Astrocyte (in vitro differentiated cells and primary cell): Measurements from ENCODE around the gene DCANP1.

Source experiments
- CTCF ChIP-seq: IDR thresholded peaks from 2 replicates; pipeline ENCODE4 v1.5.1; 2011; ENCODE audit warnings: low read depth, mild to moderate bottlenecking, inconsistent platforms, low read length, moderate library complexity; ENCODE audit not compliant: insufficient read depth
- EZH2 ChIP-seq: IDR thresholded peaks from 2 replicates; pipeline ENCODE4 v1.6.1; 2012; ENCODE audit warnings: mild to moderate bottlenecking, low read length, inconsistent platforms; ENCODE audit not compliant: insufficient read depth

- TF ChIP-seq CTCF (no peak), EZH2 (no peak)
These were observed 51.3 kb downstream of the DCANP1 start for GRCh38 chr5:135395866-135396265.
